GM23338 (cell line): ENCODE results near the gene MYH13. TPM values are rescaled to one million over a fixed set of nuclear protein-coding genes. Genes with fewer than 3 reads are reported as not detected.

Source experiments
- ATAC-seq: fragments of 200-7000 bp; cut with Tn5 transposase; 3 replicates; pipeline ENCODE4 v1.9.1; 2020
- DNase-seq: peaks from one replicate; pipeline ENCODE4 v3.0.0-alpha.2; 2015; ENCODE audit warnings: low spot score
- H2AFZ ChIP-seq: fragments of 200-600 bp; sonication (generic); 2 replicates; pipeline ENCODE4 v1.8.0; 2016; ENCODE audit warnings: antibody characterized with exemption, mild to moderate bottlenecking, moderate library complexity
- H3F3A ChIP-seq: fragments of 200-600 bp; sonication (generic); replicated peaks from 2 replicates; pipeline ENCODE4 v1.8.0; 2017; ENCODE audit warnings: antibody characterized with exemption, mixed run types, low read depth
- H3K27ac ChIP-seq: fragments of 200-600 bp; sonication (generic); 2 replicates; pipeline ENCODE4 v1.6.1; 2016; ENCODE audit warnings: low read depth
- H3K27me3 ChIP-seq: fragments of 200-600 bp; sonication (generic); 2 replicates; pipeline ENCODE4 v1.8.0; 2016; ENCODE audit warnings: mild to moderate bottlenecking, mixed run types, moderate library complexity; ENCODE audit not compliant: insufficient read depth
- H3K36me3 ChIP-seq: fragments of 200-600 bp; sonication (generic); 2 replicates; pipeline ENCODE4 v1.8.0; 2016; ENCODE audit warnings: mild to moderate bottlenecking; ENCODE audit not compliant: insufficient read depth
- H3K4me1 ChIP-seq: fragments of 200-600 bp; sonication (generic); 2 replicates; pipeline ENCODE4 v1.8.0; 2016; ENCODE audit warnings: mild to moderate bottlenecking, moderate library complexity; ENCODE audit not compliant: insufficient read depth
- H3K4me2 ChIP-seq: fragments of 200-600 bp; sonication (generic); 2 replicates; pipeline ENCODE4 v1.7.1; 2017; ENCODE audit warnings: mixed run types
- H3K4me3 ChIP-seq: fragments of 200-600 bp; sonication (generic); 2 replicates; pipeline ENCODE4 v1.6.1; 2016; ENCODE audit warnings: mixed run types
- H3K79me2 ChIP-seq: fragments of 200-600 bp; sonication (generic); replicated peaks from 2 replicates; pipeline ENCODE4 v1.8.0; 2017; ENCODE audit warnings: mild to moderate bottlenecking; ENCODE audit not compliant: insufficient read depth
- H3K9me2 ChIP-seq: fragments of 200-600 bp; sonication (generic); 2 replicates; pipeline ENCODE4 v1.8.0; 2017; ENCODE audit not compliant: insufficient read depth
- H4K20me1 ChIP-seq: fragments of 200-600 bp; sonication (generic); replicated peaks from 2 replicates; pipeline ENCODE4 v1.8.0; 2017; ENCODE audit warnings: mild to moderate bottlenecking; ENCODE audit not compliant: insufficient read depth
- H3K27ac Mint-ChIP-seq: 2 replicates; pipeline ENCODE4 v1.8.0; 2020; ENCODE audit warnings: inconsistent platforms, mild to moderate bottlenecking, moderate library complexity, mixed read lengths
- H3K27me3 Mint-ChIP-seq: 3 replicates; pipeline ENCODE4 v1.8.0; 2022; ENCODE audit warnings: low read depth, mild to moderate bottlenecking, moderate library complexity, mixed read lengths, inconsistent platforms; ENCODE audit not compliant: insufficient read depth, poor library complexity
- H3K36me3 Mint-ChIP-seq: 3 replicates; pipeline ENCODE4 v1.8.0; 2021; ENCODE audit warnings: low read depth, mild to moderate bottlenecking, inconsistent platforms, moderate library complexity, mixed read lengths
- H3K4me1 Mint-ChIP-seq: 3 replicates; pipeline ENCODE4 v1.8.0; 2020; ENCODE audit warnings: mild to moderate bottlenecking, inconsistent platforms, mixed read lengths
- H3K4me3 Mint-ChIP-seq: 3 replicates; pipeline ENCODE4 v1.8.0; 2021; ENCODE audit warnings: moderate library complexity, mild to moderate bottlenecking, inconsistent platforms, mixed read lengths
- H3K9me3 Mint-ChIP-seq: 3 replicates; pipeline ENCODE4 v1.8.0; 2020; ENCODE audit warnings: moderate library complexity, mild to moderate bottlenecking, inconsistent platforms, mixed read lengths
- CREB1 ChIP-seq: fragments of 250-450 bp; sonication (Bioruptor Pico); IDR thresholded peaks from 2 replicates; pipeline ENCODE4 v1.5.0; 2020; ENCODE audit warnings: low read depth, mild to moderate bottlenecking, moderate library complexity
- EZH2 ChIP-seq: fragments of 200-600 bp; sonication (generic); IDR thresholded peaks from one replicate; pipeline ENCODE4 v1.8.0; 2017; ENCODE audit warnings: antibody characterized with exemption, mild to moderate bottlenecking, low read depth; ENCODE audit not compliant: unreplicated experiment
- EZH2phosphoT487 ChIP-seq: fragments of 200-600 bp; sonication (generic); IDR thresholded peaks from one replicate; pipeline ENCODE4 v1.8.1; 2018; ENCODE audit warnings: antibody characterized with exemption; ENCODE audit not compliant: unreplicated experiment
- JUNB ChIP-seq: IDR thresholded peaks from one replicate; pipeline ENCODE4 v1.6.1; 2016; ENCODE audit warnings: antibody characterized with exemption; ENCODE audit not compliant: unreplicated experiment
- NANOG ChIP-seq: IDR thresholded peaks from 2 replicates; pipeline ENCODE4 v1.6.1; 2016; ENCODE audit warnings: antibody characterized with exemption, borderline replicate concordance
- POLR2AphosphoS5 ChIP-seq: IDR thresholded peaks from 2 replicates; pipeline ENCODE4 v1.6.1; 2016; ENCODE audit warnings: antibody characterized with exemption, low read depth
- STAT1 ChIP-seq: IDR thresholded peaks from one replicate; pipeline ENCODE4 v1.6.1; 2016; ENCODE audit warnings: antibody characterized with exemption; ENCODE audit not compliant: unreplicated experiment
- ZNF114 ChIP-seq: fragments of 250-450 bp; sonication (Bioruptor Pico); IDR thresholded peaks from 2 replicates; pipeline ENCODE4 v1.5.0; 2020; ENCODE audit warnings: mild to moderate bottlenecking, moderate library complexity
- ZNF331 ChIP-seq: fragments of 250-450 bp; sonication (Bioruptor Pico); IDR thresholded peaks from 2 replicates; pipeline ENCODE4 v1.5.0; 2020; ENCODE audit warnings: low read depth, mild to moderate bottlenecking, moderate library complexity
- polyA plus RNA-seq: library from polyadenylated mRNA; unstranded; fragments of >200 nt; fragmentation: Nextera tagmentation; extraction: Ambion mirVana; gene quantifications from 2 replicates; pipeline ENCODE4 v1.2.1, GENCODE V29; 2016
- total RNA-seq: library from RNA; depleted of rRNA; stranded (reverse); fragments of >200 nt; shearing (Covaris generic); gene quantifications from 2 replicates; pipeline ENCODE4 v1.2.3, GENCODE V29; 2014
- TF ChIP-seq, protein P1 (sequence below): fragments of 250-450 bp; sonication (Bioruptor Pico); IDR thresholded peaks from 2 replicates; pipeline ENCODE4 v1.5.0; 2020; ENCODE audit warnings: mild to moderate bottlenecking, moderate library complexity
- TF ChIP-seq, protein P2 (sequence below): IDR thresholded peaks from one replicate; pipeline ENCODE4 v1.6.1; 2018; ENCODE audit warnings: antibody characterized with exemption; ENCODE audit not compliant: unreplicated experiment
- TF ChIP-seq, protein P3 (sequence below): IDR thresholded peaks from 2 replicates; pipeline ENCODE4 v1.6.1; 2016; ENCODE audit warnings: antibody characterized with exemption
- TF ChIP-seq, protein P4 (sequence below), 2 experiments: fragments of 200-600 bp in 1 of 2; sonication (generic) in 1 of 2; conservative IDR thresholded peaks; 2 replicates each; pipeline versions ENCODE4 v1.5.1 to v1.6.1; 2016 to 2017; ENCODE audit warnings: antibody characterized with exemption in 2 of 2, low read depth in 2 of 2, mild to moderate bottlenecking in 2 of 2, moderate library complexity in 1 of 2

MYH13 gene
- total and polyA plus RNA-seq, 2 experiments from 2014 or later, result not detected

DNA sequence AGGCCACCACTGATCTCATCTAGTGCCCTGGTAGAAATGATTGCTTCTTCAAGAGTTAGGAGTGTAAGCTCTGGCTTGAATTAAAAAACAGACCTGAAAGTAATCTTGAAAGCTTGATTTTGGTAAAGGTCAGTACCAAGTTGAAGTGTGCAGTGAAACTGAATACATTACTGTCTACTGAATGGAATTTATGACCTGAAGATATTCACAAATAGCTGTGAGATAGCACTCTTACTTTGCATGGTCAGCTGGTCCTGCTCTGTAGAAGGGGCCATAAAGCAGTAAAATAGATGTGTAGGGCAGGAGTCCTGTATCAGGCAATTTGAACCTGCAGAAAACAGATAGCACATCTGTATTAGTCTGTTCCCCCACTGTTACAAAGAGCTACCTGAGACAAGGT is 78.6 kb downstream of the MYH13 start:
- peaks cover 7% of the 10 kb centered on the region; the same call in 1 of the 2 replicates for H3K4me1 ChIP-seq
- ATAC-seq (no peak), DNase-seq (no peak)
- 0 out of 2 replicates have a peak, but pooled peaks cover 7% of the 10 kb centered on the region for H3K9me2 ChIP-seq
- no peaks in the 10 kb centered on the region for H3F3A ChIP-seq
- no peak overlapping the region for H3K27ac ChIP-seq
- H3K27me3 Mint-ChIP-seq, result no peaks in the 10 kb centered on the region
- H3K4me1 Mint-ChIP-seq, result peaks cover 10% of the 10 kb centered on the region
- H3K36me3 ChIP-seq, result no peaks in the 10 kb centered on the region
- no peaks in the 10 kb centered on the region for H3K79me2 ChIP-seq
- H4K20me1 ChIP-seq, result no peaks in the 10 kb centered on the region
- H3K27me3 ChIP-seq, result no peaks in the 10 kb centered on the region
- no peak overlapping the region for H3K4me3 Mint-ChIP-seq
- H3K4me2 ChIP-seq, result no peak overlapping the region
- TF ChIP-seq STAT1 (no peak), POLR2AphosphoS5 (no peak), EZH2phosphoT487 (no peak), CREB1 (CRISPR knock-in tag) (no peak), JUNB (no peak), ZNF114 (CRISPR knock-in tag) (no peak), NANOG (no peak), ZNF331 (CRISPR knock-in tag) (no peak), EZH2 (no peak)
- TF ChIP-seq, protein P1, sequence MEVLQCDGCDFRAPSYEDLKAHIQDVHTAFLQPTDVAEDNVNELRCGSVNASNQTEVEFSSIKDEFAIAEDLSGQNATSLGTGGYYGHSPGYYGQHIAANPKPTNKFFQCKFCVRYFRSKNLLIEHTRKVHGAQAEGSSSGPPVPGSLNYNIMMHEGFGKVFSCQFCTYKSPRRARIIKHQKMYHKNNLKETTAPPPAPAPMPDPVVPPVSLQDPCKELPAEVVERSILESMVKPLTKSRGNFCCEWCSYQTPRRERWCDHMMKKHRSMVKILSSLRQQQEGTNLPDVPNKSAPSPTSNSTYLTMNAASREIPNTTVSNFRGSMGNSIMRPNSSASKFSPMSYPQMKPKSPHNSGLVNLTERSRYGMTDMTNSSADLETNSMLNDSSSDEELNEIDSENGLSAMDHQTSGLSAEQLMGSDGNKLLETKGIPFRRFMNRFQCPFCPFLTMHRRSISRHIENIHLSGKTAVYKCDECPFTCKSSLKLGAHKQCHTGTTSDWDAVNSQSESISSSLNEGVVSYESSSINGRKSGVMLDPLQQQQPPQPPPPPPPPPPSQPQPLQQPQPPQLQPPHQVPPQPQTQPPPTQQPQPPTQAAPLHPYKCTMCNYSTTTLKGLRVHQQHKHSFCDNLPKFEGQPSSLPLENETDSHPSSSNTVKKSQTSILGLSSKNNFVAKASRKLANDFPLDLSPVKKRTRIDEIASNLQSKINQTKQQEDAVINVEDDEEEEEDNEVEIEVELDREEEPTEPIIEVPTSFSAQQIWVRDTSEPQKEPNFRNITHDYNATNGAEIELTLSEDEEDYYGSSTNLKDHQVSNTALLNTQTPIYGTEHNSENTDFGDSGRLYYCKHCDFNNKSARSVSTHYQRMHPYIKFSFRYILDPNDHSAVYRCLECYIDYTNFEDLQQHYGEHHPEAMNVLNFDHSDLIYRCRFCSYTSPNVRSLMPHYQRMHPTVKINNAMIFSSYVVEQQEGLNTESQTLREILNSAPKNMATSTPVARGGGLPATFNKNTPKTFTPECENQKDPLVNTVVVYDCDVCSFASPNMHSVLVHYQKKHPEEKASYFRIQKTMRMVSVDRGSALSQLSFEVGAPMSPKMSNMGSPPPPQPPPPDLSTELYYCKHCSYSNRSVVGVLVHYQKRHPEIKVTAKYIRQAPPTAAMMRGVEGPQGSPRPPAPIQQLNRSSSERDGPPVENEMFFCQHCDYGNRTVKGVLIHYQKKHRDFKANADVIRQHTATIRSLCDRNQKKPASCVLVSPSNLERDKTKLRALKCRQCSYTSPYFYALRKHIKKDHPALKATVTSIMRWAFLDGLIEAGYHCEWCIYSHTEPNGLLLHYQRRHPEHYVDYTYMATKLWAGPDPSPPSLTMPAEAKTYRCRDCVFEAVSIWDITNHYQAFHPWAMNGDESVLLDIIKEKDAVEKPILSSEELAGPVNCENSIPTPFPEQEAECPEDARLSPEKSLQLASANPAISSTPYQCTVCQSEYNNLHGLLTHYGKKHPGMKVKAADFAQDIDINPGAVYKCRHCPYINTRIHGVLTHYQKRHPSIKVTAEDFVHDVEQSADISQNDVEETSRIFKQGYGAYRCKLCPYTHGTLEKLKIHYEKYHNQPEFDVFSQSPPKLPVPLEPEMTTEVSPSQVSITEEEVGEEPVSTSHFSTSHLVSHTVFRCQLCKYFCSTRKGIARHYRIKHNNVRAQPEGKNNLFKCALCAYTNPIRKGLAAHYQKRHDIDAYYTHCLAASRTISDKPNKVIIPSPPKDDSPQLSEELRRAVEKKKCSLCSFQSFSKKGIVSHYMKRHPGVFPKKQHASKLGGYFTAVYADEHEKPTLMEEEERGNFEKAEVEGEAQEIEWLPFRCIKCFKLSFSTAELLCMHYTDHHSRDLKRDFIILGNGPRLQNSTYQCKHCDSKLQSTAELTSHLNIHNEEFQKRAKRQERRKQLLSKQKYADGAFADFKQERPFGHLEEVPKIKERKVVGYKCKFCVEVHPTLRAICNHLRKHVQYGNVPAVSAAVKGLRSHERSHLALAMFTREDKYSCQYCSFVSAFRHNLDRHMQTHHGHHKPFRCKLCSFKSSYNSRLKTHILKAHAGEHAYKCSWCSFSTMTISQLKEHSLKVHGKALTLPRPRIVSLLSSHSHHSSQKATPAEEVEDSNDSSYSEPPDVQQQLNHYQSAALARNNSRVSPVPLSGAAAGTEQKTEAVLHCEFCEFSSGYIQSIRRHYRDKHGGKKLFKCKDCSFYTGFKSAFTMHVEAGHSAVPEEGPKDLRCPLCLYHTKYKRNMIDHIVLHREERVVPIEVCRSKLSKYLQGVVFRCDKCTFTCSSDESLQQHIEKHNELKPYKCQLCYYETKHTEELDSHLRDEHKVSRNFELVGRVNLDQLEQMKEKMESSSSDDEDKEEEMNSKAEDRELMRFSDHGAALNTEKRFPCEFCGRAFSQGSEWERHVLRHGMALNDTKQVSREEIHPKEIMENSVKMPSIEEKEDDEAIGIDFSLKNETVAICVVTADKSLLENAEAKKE, result no peak
- TF ChIP-seq, protein P2, sequence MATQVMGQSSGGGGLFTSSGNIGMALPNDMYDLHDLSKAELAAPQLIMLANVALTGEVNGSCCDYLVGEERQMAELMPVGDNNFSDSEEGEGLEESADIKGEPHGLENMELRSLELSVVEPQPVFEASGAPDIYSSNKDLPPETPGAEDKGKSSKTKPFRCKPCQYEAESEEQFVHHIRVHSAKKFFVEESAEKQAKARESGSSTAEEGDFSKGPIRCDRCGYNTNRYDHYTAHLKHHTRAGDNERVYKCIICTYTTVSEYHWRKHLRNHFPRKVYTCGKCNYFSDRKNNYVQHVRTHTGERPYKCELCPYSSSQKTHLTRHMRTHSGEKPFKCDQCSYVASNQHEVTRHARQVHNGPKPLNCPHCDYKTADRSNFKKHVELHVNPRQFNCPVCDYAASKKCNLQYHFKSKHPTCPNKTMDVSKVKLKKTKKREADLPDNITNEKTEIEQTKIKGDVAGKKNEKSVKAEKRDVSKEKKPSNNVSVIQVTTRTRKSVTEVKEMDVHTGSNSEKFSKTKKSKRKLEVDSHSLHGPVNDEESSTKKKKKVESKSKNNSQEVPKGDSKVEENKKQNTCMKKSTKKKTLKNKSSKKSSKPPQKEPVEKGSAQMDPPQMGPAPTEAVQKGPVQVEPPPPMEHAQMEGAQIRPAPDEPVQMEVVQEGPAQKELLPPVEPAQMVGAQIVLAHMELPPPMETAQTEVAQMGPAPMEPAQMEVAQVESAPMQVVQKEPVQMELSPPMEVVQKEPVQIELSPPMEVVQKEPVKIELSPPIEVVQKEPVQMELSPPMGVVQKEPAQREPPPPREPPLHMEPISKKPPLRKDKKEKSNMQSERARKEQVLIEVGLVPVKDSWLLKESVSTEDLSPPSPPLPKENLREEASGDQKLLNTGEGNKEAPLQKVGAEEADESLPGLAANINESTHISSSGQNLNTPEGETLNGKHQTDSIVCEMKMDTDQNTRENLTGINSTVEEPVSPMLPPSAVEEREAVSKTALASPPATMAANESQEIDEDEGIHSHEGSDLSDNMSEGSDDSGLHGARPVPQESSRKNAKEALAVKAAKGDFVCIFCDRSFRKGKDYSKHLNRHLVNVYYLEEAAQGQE, result no peak
- TF ChIP-seq, protein P3, sequence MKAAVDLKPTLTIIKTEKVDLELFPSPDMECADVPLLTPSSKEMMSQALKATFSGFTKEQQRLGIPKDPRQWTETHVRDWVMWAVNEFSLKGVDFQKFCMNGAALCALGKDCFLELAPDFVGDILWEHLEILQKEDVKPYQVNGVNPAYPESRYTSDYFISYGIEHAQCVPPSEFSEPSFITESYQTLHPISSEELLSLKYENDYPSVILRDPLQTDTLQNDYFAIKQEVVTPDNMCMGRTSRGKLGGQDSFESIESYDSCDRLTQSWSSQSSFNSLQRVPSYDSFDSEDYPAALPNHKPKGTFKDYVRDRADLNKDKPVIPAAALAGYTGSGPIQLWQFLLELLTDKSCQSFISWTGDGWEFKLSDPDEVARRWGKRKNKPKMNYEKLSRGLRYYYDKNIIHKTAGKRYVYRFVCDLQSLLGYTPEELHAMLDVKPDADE, result no peak
- TF ChIP-seq, protein P4, sequence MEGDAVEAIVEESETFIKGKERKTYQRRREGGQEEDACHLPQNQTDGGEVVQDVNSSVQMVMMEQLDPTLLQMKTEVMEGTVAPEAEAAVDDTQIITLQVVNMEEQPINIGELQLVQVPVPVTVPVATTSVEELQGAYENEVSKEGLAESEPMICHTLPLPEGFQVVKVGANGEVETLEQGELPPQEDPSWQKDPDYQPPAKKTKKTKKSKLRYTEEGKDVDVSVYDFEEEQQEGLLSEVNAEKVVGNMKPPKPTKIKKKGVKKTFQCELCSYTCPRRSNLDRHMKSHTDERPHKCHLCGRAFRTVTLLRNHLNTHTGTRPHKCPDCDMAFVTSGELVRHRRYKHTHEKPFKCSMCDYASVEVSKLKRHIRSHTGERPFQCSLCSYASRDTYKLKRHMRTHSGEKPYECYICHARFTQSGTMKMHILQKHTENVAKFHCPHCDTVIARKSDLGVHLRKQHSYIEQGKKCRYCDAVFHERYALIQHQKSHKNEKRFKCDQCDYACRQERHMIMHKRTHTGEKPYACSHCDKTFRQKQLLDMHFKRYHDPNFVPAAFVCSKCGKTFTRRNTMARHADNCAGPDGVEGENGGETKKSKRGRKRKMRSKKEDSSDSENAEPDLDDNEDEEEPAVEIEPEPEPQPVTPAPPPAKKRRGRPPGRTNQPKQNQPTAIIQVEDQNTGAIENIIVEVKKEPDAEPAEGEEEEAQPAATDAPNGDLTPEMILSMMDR (conservative IDR thresholded peaks at IDR 0.05; ENCODE audit: low read depth in 2 of 2), result no peak
- peaks cover 3% of the 10 kb centered on the region; the same call in 1 of the 3 replicates for H3K9me3 Mint-ChIP-seq
- no peak overlapping the region for H3K27ac Mint-ChIP-seq
- H3K36me3 Mint-ChIP-seq, result no peaks in the 10 kb centered on the region
- H3K4me3 ChIP-seq, result no peak overlapping the region
- no peak overlapping the region for H2AFZ ChIP-seq
